ENCODE data around the gene GAD1. TPM values are rescaled to one million over a fixed set of nuclear protein-coding genes. Genes with fewer than 3 reads are reported as not detected.

GAD1 gene
- total RNA-seq, 4 donors from 2014 or later: not detected

DNA sequence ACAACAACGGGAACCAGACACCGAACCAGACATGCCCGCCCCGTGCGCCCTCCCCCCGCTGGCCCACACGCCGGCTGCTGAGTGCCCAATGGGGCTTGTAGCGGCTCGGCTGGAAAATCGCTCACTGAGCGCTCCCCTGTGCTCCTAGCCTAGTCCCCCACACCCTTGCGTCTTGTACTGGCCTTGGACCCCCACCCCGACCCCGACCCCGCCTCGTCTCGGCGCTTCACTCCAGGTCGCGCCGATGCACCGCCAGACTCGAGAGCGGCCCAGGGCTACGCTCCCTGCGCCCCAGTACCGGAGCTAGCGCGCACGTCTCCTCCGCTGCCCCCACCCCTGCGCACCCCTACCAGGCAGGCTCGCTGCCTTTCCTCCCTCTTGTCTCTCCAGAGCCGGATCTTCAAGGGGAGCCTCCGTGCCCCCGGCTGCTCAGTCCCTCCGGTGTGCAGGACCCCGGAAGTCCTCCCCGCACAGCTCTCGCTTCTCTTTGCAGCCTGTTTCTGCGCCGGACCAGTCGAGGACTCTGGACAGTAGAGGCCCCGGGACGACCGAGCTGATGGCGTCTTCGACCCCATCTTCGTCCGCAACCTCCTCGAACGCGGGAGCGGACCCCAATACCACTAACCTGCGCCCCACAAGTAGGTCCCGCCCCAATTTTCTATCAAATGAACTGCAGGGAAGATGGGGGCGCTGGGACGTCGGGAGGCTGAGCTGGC is 1.5 kb downstream of the GAD1 start:
- 0 to 14% methylated on average over 1 to 60 of the region's 60 CpGs for WGBS, 2 donors (ENCODE audit: low coverage in 1 of 2)
- DNase-seq: no peak
- H3K27me3 ChIP-seq: peaks cover 100% of the 10 kb centered on the region
- peaks cover 39 to 74% (median 67%) of the 10 kb centered on the region in 4 donors for H3K4me1 ChIP-seq
- no peaks in the 10 kb centered on the region for H3K9me3 ChIP-seq
- intact Hi-C loops (cut with DNase I; ENCODE audit: low total_unique reads): loop anchor here (10.0 kb wide), 1 partner anchor 333 kb away; no protein-coding TSS in a partner anchor
- H3K27ac ChIP-seq: no peak overlapping the region
- H3K4me3 ChIP-seq: peak overlapping the region in 2 of 4 donors; percentile 28 to 53
- in situ Hi-C loops (cut with MboI; ENCODE audit: low pct_ligation_motif_present in 1 of 4, low pct_unique_long_range_greater_than_20kb in 1 of 4, low sequenced_read_pairs in 3 of 4): loop anchor here (10.0 to 25.0 kb wide), 4 partner anchors 106 to 583 kb away; partner anchors contain the start of gene SP5 (in 1 of the 4)
- no peak for TF ChIP-seq POLR2A (IDR thresholded peaks at IDR 0.05)
- TF ChIP-seq, protein P1, sequence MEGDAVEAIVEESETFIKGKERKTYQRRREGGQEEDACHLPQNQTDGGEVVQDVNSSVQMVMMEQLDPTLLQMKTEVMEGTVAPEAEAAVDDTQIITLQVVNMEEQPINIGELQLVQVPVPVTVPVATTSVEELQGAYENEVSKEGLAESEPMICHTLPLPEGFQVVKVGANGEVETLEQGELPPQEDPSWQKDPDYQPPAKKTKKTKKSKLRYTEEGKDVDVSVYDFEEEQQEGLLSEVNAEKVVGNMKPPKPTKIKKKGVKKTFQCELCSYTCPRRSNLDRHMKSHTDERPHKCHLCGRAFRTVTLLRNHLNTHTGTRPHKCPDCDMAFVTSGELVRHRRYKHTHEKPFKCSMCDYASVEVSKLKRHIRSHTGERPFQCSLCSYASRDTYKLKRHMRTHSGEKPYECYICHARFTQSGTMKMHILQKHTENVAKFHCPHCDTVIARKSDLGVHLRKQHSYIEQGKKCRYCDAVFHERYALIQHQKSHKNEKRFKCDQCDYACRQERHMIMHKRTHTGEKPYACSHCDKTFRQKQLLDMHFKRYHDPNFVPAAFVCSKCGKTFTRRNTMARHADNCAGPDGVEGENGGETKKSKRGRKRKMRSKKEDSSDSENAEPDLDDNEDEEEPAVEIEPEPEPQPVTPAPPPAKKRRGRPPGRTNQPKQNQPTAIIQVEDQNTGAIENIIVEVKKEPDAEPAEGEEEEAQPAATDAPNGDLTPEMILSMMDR (IDR thresholded peaks at IDR 0.05): no peak
- no peak for TF ChIP-seq POLR2AphosphoS5 (IDR thresholded peaks at IDR 0.05)
- no peak for TF ChIP-seq EP300 (IDR thresholded peaks at IDR 0.05; ENCODE audit: low read depth)
- H3K36me3 ChIP-seq: no peaks in the 10 kb centered on the region

DNA sequence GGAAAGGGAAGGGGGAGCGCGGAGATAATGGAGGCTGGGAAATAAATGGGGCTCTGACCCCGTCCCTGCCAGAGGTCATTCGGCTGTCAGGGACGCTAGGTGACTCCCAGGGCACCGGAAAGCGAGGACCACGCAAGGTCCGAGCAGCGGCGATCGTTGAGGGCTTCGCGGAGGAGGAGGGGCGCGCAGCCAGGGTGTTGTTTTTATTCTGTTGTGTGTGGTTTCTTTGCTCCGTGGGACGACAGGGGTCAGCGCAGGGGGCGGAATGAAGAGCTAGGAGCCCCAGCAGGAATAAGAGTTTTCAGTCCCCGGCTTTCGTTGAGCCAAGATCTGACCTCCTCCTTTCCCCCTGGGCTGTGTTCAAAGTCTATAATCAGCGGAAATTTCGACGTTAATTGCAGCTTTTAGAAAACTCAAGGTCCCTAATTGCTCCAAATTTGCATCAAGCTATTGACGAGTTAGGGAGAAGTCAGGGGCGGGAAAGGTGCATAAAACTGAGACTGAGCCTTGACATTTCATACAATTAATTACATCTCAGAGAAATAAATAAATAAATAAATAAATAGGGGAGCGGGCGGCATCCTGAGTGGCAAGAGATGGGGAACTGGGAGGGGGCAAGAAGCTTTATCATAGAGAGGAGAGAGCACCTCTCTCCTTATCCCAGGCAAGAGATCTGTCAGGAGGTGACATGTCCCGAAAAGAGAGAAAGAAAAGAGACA is 2.2 kb downstream of the GAD1 start:
- in situ Hi-C loops (cut with MboI; ENCODE audit: low pct_ligation_motif_present in 1 of 4, low pct_unique_long_range_greater_than_20kb in 1 of 4, low sequenced_read_pairs in 3 of 4) (loop anchor here (10.0 to 25.0 kb wide), 4 partner anchors 107 to 584 kb away; partner anchors contain the start of gene SP5 (in 1 of the 4)), intact Hi-C loops (cut with DNase I; ENCODE audit: low total_unique reads) (loop anchor here (10.0 kb wide), 1 partner anchor 334 kb away; no protein-coding TSS in a partner anchor)
- Histone ChIP-seq H3K27me3 (peaks cover 100% of the 10 kb centered on the region), H3K9me3 (no peaks in the 10 kb centered on the region), H3K36me3 (no peaks in the 10 kb centered on the region), H3K4me1 (peaks cover 41 to 80% (median 73%) of the 10 kb centered on the region in 4 donors), H3K27ac (no peak overlapping the region), H3K4me3 (peak overlapping the region in 1 of 4 donors; percentile 53)
- no peak for DNase-seq
- TF ChIP-seq POLR2AphosphoS5 (IDR thresholded peaks at IDR 0.05) (no peak), POLR2A (IDR thresholded peaks at IDR 0.05) (no peak)
- TF ChIP-seq, protein P1 (IDR thresholded peaks at IDR 0.05): no peak
- 13 to 22% methylated on average over 7 to 30 of the region's 30 CpGs for WGBS, 2 donors (ENCODE audit: low coverage in 1 of 2)

DNA sequence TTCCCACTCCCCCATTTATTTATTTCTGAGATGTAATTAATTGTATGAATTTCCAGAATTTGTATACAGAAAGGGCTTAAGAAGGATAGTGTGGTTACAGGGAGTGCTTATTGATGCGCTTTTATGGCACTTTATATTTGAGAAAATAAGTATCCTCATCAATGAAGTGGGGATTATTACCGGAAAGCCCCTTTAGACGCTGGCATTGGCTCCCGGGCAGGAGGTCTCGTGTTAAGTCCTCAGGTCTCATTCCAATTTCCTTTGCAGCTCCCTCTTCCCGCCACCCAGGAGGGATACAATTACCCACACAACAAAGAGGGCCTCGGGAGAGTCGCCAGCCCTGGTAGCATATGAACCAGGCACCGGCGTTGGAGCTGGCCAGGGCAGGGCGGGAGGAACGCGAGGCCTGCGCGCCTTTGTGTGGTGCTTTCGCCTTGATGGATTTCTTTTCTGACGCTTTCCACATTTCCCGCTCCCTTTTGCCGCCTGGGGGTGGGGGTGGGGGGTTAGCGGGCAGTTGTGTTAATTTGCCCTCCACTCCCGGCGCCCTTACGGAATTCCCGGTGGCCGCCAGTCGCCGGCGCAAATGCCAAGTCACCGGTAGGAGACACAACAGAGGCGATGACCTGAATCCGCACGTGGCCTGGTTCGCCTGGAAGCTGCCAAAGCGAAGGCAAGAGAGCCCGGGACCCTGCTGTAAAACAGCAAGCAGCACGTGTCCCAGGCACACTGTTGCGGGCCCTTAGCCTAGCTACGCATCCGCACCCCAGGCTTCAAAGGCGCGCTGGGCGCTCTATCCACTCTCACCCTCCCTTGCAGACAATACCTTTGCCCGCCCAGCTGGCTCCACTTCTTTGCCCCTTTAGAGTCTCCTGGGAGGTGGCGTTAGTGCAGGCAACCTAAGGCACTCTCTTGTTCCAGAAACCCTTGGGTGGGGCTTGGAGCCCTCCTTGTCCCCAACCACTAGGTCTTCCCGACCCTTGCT is 3.3 kb downstream of the GAD1 start:
- TF ChIP-seq, protein P1 (IDR thresholded peaks at IDR 0.05): no peak
- TF ChIP-seq POLR2A (IDR thresholded peaks at IDR 0.05) (no peak), EP300 (IDR thresholded peaks at IDR 0.05; ENCODE audit: low read depth) (no peak), POLR2AphosphoS5 (IDR thresholded peaks at IDR 0.05) (no peak)
- intact Hi-C loops (cut with DNase I; ENCODE audit: low total_unique reads) (loop anchor here (10.0 kb wide), 1 partner anchor 335 kb away; no protein-coding TSS in a partner anchor), in situ Hi-C loops (cut with MboI; ENCODE audit: low pct_ligation_motif_present in 1 of 4, low pct_unique_long_range_greater_than_20kb in 1 of 4, low sequenced_read_pairs in 3 of 4) (loop anchor here (10.0 to 25.0 kb wide), 4 partner anchors 108 to 585 kb away; partner anchors contain the start of gene SP5 (in 1 of the 4))
- no peak overlapping the region for H3K27ac ChIP-seq
- no peak for DNase-seq
- WGBS, 2 donors (ENCODE audit: low coverage in 1 of 2): 12 to 19% methylated on average over 6 to 35 of the region's 45 CpGs
- peaks cover 100% of the 10 kb centered on the region for H3K27me3 ChIP-seq
- H3K9me3 ChIP-seq: no peaks in the 10 kb centered on the region
- no peaks in the 10 kb centered on the region for H3K36me3 ChIP-seq
- peak overlapping the region in 2 of 4 donors; percentile 2 to 27 for H3K4me3 ChIP-seq
- H3K4me1 ChIP-seq: peaks cover 41 to 81% (median 73%) of the 10 kb centered on the region in 4 donors

Measured in transverse colon (tissue), 4 donors.